ENCODE results near the gene CSNK1G1.
A peak's percentile ranks its signal among the peaks of the same experiment; 100 is the strongest.
"Not testable (repeated sequence)": the region's sequence is repeated elsewhere in the genome, so short reads cannot be mapped to it uniquely, and the experiment has no call there.

Gene CSNK1G1

DNA sequence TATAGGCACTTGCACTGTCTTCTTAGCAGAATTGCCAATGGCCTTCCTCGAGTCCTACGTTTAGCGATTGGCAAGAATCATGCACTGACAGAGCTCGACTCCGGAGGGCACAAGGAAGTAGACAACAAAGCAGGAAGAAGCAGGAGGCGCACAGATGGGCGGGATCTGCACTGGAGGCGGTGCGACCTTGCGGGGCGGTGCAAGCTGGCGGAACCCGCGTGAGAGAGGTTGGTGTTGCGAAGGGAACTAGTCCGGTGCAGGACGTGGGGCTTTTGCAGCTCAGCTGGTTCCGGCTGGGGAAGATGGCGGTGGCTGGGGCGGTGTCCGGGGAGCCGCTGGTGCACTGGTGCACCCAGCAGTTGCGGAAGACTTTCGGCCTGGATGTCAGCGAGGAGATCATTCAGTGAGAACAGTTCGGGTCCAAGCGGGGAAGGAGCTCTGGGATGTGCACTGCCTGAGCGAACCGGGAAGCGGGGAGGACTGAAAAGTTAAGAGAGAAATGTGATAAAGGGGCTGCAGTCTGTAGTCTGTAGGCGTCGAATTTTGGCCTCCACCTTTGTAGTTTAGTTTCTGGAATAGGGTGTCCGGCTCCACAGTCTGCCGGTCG lies 31.7 kb upstream of the CSNK1G1 start, which contains the start of gene TRIP4:
TSS of gene TRIP4 (plus strand) at position 275 of the 607 bp plus-strand sequence. CDS start at position 303, 28 bp downstream.
- Histone ChIP-seq H3K4me3 (peak within 1 kb of the TSS; percentile 69 to 85), H3K36me3 (peaks cover 0 to 20% (median 0%) of the 10 kb centered on the region in 3 donors), H3K27me3 (no peaks in the 10 kb centered on the region), H3K9me3 (no peaks in the 10 kb centered on the region), H3K27ac (peak within 1 kb of the TSS; percentile 71 to 76), H3K4me1 (peaks cover 0 to 17% (median 11%) of the 10 kb centered on the region in 4 donors)
- intact Hi-C loops (cut with DNase I; ENCODE audit: low total_unique reads), result no loop called here
- peak; percentile 96 to 97 for DNase-seq
- TF ChIP-seq, protein P1, sequence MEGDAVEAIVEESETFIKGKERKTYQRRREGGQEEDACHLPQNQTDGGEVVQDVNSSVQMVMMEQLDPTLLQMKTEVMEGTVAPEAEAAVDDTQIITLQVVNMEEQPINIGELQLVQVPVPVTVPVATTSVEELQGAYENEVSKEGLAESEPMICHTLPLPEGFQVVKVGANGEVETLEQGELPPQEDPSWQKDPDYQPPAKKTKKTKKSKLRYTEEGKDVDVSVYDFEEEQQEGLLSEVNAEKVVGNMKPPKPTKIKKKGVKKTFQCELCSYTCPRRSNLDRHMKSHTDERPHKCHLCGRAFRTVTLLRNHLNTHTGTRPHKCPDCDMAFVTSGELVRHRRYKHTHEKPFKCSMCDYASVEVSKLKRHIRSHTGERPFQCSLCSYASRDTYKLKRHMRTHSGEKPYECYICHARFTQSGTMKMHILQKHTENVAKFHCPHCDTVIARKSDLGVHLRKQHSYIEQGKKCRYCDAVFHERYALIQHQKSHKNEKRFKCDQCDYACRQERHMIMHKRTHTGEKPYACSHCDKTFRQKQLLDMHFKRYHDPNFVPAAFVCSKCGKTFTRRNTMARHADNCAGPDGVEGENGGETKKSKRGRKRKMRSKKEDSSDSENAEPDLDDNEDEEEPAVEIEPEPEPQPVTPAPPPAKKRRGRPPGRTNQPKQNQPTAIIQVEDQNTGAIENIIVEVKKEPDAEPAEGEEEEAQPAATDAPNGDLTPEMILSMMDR (IDR thresholded peaks at IDR 0.05), result no peak

GRCh38 chr15:64386291-64386690 lies 30.3 kb upstream of the CSNK1G1 start:
- Histone ChIP-seq H3K4me1 (peaks cover 0 to 24% (median 15%) of the 10 kb centered on the region in 4 donors), H3K27me3 (no peaks in the 10 kb centered on the region), H3K27ac (no peak overlapping the region), H3K36me3 (peaks cover 0 to 7% (median 0%) of the 10 kb centered on the region in 3 donors), H3K4me3 (no peak overlapping the region), H3K9me3 (no peaks in the 10 kb centered on the region)
- DNase-seq, result no peak
- TF ChIP-seq, protein P1 (IDR thresholded peaks at IDR 0.05), result no peak
- intact Hi-C loops (cut with DNase I; ENCODE audit: low total_unique reads), result no loop called here

- Histone ChIP-seq H3K4me3 (no peak overlapping the region), H3K36me3 (no peaks in the 10 kb centered on the region), H3K27ac (no peak overlapping the region), H3K27me3 (no peaks in the 10 kb centered on the region), H3K9me3 (no peaks in the 10 kb centered on the region), H3K4me1 (peaks cover 0 to 24% (median 16%) of the 10 kb centered on the region in 4 donors)
- DNase-seq, result no peak
- intact Hi-C loops (cut with DNase I; ENCODE audit: low total_unique reads), result loop anchor here (5.0 kb wide), 1 partner anchor 221 kb away; the partner anchor contains the start of gene PPIB
- TF ChIP-seq, protein P1 (IDR thresholded peaks at IDR 0.05), result no peak
Measured at GRCh38 chr15:64383760-64384159, 27.8 kb upstream of the CSNK1G1 start.

GRCh38 chr15:64381000-64381751 lies 25.2 kb upstream of the CSNK1G1 start, which contains the start of gene PCLAF:
Gene PCLAF, minus strand, starts transcription at chr15:64381441. Its CDS starts 70 bp downstream, at chr15:64381371.
- intact Hi-C loops (cut with DNase I; ENCODE audit: low total_unique reads), result loop anchor here (5.0 kb wide), 1 partner anchor 219 kb away; the partner anchor contains the start of gene PPIB
- Histone ChIP-seq H3K27me3 (no peaks in the 10 kb centered on the region), H3K36me3 (no peaks in the 10 kb centered on the region), H3K9me3 (no peaks in the 10 kb centered on the region), H3K4me1 (peaks cover 0 to 19% (median 10%) of the 10 kb centered on the region in 4 donors), H3K27ac (peak within 1 kb of the TSS in 1 of 2 donors; percentile 3), H3K4me3 (peak within 1 kb of the TSS; percentile 46 to 59)
- DNase-seq, result peak; percentile 96 to 97
- TF ChIP-seq, protein P1 (IDR thresholded peaks at IDR 0.05), result peak in 1 of 2 experiments; percentile 21

- not testable (repeated sequence) for H3K9me3 ChIP-seq, DNase-seq, H3K36me3 ChIP-seq, H3K4me3 ChIP-seq, H3K27ac ChIP-seq, H3K27me3 ChIP-seq
- peaks cover 0 to 19% (median 10%) of the 10 kb centered on the region in 4 donors for H3K4me1 ChIP-seq
- intact Hi-C loops (cut with DNase I; ENCODE audit: low total_unique reads), result loop anchor here (5.0 kb wide), 1 partner anchor 218 kb away; the partner anchor contains the start of gene PPIB
Measured at GRCh38 chr15:64380130-64380870, 24.3 kb upstream of the CSNK1G1 start.
